GM21515 (cell line): Measurements from ENCODE around the gene YWHAQ.

Source experiments
- ATAC-seq: cut with Tn5 transposase; IDR thresholded peaks from one replicate; pipeline ENCODE4 v1.9.1; 2021; ENCODE audit not compliant: unreplicated experiment

Gene YWHAQ

DNA sequence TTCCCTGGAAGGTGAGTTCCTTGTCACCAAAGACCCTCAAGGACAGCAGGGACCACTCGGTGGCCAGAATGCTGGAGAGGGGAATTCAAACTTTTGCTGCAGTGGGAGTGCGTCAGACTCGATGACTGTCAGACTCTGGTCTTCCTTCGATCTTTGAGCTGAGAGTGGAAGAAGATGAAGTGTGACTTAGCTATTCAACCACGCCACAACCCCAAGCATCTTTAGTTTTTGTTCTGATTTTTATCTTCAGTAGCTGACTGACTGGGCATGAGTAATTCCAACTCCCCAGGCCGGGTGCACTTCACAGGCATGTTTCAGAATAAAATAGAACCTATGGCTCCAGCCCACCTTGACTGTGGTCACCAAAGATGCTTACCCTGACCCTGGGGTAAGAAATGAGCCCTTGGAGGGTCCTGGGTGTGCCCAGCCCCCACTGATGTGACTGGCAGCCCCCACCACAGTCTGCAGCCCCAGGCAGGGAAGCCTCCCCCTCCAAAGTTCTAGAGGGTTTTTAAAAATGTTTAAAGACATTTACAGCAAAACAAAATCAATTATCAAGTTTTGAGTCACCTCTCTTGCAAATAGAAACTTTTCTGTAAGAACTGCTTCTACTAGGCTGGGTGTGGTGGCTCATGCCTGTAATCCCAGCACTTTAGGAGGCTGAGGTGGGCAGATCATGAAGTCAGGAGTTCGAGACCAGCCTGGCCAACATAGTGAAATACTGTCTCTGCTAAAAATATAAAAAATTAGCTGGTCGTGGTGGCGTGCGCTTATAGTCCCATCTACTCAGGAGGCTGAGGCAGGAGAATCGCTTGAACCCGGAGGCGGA, 24.9 kb upstream of the YWHAQ start:
- ATAC-seq, result peak; percentile 43

DNA sequence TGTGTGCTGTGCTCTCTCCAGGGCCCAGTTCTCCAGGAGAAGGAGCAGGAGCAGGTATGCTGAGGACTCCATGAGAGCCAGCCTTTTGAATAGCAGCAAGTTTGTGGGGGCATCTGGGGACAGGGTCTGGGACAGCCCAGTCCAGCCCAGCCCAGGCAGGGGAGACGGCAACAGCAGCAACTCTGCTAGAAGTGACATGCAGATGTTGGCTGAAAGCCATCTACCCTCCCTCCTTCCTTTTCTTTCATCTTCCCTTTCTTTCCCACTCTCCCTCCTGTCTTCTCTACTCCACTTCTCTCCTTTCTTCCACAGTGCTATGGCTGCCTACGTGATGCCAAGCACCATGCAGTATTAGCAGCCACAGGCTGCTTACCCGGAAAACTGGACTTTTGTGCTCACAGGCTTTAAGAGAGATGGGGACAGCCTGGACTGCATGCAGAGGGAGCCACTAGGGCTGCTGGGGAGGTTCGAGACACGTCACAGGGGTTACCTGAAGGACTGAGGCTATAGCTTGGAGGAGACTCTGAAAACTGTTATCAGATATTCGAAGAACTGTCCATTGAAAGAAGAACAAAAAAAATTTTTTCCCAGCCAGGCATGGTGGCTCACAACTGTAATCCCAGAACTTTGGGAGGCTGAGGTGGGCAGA, 23.8 kb upstream of the YWHAQ start:
- no peak for ATAC-seq

DNA sequence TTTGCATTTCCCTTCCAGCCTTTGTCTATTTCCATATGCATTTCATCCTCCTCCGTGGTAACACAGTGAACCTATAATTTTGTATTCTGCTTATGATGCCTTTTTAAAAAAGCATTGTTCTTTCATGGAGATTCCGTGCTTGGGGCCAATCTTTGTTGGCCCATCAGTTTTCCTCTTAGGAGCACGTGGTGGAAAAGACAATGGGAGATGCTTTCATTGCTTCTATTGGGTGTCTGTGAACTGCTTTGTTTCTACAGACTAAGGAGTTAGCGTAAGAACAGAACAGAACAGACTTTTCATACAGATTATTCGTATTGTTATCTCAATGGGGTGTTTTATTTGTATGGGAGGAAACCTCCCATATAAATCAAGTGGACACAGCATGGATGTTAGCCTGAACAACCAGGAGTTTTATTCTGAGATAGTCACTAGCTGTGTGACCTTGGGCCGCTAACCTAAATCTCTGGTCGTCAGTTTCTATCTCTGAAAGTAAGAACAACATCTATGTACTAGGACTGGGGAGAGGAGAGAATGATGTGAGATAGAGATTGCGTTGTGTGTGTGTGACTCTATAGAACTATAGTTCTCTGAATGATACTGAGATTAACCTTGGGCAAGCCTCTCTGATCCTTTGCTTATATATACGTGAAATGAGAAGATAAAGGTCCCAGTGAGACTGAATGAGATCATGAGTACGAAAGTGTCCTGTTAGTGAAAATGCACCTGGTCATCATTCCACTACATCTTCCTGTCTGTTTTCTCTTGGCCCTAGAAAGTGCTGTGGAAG, 22.9 kb upstream of the YWHAQ start:
- no peak for ATAC-seq

DNA sequence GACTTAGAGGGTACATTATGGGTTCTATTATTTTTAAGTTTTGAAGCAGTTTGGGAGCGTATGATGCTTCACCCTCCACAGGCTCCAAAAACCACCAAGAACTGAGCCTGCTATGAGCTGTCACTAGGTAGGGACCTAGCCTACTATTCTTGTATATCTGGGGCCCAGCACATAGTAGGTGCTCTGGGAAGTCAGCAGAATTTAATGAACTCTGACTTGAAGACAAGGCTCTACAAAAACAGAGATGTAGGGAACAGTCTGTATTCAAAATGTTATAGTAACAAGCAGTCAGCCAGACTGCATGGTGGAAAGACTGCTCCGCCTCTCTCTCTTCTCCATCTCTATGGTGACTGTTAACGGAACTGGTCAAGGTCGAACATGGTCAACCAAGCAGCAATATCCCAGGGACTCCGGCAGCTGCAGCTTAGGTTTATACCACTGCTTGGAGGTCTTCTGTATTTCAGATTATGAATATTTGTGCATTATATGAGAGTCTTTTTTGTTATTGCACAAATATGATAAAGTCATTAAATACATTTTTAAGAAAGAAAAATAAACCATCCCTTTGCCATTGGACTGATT, 22.2 kb upstream of the YWHAQ start:
- no peak for ATAC-seq

DNA sequence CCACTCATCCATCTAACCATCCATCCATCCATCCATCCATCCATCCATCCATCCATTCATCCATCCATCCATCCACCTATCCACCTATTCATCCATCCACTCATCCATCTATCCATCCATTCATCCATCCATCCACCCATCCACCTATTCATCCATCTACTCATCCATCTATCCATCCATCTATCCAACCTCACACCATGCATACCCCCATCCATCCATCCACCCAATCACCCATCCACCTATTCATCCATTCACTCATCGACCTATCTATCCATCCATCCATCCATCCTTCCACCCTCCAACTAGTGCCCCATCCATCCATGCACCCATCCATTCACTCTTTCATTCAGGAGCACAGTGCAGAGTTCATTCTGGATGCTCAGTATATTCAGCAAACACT, 21.5 kb upstream of the YWHAQ start:
- ATAC-seq, result no peak

DNA sequence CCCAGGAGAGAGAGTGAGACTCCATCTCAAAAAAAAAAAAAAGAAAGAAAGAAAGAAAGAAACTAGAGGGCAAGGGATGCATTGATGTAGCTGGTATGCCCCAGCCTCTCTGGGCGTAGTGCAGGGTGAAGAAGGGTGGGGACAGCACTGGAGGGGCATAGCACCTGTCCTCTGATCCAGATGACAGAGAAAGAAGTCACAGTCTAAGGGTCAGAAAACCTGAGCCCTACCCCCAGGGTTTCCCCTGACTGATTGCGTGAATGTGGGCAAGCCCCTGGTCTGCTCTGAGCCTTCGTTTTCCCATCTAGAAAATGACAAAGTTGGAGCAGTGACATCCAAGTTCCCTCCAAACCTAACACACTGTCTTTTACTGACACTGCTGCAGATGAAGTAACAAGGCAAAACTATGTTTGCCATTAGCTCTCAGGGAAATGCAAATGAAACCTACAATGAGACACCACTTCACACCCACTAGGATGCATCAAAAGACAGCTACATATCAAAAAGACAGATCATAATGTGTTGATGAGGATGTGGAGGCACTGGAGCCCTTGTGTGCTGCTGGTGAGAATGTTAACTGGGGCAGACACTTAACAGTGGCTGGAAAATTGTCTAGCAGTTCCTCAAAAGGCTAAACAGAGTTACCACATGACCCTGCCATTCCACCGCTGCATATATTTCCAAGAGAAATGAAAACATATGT, 19.5 kb upstream of the YWHAQ start:
- ATAC-seq, result no peak

DNA sequence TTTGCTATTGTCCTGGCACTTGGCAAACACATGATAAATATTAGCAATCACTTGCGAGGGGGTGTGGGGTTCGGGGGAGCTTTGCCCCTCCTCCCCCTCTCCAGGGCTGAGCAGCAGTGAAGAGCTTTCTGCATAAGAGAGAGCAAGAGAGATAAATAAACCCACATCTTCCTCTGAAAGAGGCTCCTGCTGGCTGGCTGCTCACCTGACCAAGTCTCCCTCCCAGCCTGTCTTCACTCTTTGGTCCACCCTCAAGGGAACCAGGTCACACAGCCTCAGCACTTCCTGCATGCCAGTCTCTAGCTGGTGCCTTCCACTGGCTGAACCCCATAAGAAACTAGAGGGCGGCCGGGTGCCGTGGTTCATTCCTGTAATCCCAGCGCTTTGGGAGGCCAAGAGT, 18.5 kb upstream of the YWHAQ start:
- no peak for ATAC-seq

DNA sequence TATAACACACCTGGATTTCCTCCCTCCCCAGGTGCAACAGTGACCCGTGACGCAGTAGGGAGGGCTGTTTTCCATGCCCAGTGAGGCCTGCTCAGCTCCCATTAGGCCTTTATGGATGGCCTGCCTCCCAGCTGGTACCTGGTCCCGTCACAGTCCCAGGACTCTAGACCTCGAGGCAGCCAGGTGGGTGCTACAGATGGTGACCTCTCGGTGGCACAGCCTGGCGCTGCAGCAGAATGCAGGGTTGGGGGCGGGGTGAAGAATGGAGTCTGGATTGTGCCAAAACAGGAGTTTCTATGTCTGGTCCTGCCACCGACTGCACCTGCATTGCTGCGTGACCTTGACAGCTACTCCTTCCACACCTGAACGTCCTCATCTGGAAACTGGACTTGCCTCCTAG, 18.0 kb upstream of the YWHAQ start:
- no peak for ATAC-seq

DNA sequence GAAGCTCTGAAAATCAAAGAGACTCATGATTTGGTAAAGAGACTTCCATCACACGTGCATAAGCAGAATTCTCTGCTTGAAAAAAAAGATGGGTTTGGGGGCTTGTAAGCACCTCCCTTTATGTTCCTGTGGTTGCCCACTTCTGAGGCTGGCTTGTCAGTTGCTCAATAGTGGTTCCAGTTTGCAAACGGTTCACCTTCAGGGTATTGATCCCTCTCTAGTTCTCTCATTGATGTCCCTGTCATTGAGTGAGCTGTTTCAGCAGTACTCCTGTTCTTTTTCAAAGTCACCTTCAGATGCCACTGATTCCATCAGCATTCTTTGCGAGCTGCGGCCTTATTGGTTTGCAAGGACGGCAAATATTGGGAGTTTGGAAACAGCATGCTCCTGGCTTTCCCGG, 17.1 kb upstream of the YWHAQ start:
- ATAC-seq, result no peak

DNA sequence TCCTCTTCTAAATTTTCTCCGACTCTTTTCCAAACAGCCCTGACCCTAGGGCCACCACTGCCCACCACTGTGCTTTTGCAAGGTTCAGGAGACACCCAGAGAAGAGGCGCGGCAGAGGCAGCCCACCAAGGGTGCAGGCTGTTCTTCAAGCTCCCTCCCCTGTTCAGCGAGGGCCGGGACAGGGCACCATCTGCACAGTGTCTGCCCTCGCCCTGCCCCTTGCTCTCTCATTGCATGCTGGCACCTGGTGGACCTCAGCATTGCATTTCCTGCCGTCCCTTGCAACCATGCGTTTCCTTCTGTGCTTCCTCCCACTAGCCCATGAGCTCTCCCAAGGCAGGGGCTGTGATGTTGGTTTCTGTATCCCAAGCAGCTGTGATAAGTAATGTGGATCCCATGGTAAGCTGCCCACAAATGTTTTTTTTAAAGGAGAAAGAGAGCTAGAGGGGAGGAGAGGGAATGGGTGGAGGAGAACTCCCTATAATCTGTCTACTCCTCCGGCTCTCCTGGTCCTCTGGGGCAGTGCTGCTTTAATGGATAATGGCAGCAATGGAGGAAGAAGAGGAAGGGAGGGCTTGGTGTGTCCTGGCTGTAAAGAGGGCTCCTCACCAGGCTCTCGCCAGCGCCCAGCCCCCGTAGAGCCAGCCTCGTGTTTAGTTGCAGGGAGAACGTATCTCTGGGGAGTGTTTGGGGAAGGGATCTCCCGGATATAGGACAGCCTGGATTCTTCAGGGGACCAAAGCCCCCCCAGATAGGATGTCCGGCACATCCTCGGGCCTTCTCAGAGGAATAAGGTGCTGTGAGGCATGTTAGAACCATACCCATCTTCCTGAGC, 15.6 kb upstream of the YWHAQ start:
- ATAC-seq, result no peak

DNA sequence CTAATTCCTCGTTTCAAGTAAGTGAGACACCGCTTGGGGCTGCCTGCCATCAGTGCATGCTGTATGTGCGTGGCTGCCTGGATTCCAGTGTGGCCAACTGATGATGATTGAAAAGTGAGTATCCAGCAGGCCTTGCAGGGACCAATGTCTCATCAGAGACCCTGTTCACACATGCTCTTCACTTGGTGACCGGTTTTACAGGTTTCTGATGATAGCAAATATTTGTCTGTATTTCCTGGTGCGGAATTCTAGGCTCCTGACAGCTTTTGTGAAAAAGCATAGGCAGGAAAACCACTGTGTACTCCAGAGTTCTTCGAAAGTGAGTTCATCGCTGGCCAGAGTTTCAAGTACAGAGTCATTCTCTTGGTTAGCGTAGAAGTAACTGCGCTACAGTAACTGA, 13.8 kb upstream of the YWHAQ start:
- no peak for ATAC-seq

DNA sequence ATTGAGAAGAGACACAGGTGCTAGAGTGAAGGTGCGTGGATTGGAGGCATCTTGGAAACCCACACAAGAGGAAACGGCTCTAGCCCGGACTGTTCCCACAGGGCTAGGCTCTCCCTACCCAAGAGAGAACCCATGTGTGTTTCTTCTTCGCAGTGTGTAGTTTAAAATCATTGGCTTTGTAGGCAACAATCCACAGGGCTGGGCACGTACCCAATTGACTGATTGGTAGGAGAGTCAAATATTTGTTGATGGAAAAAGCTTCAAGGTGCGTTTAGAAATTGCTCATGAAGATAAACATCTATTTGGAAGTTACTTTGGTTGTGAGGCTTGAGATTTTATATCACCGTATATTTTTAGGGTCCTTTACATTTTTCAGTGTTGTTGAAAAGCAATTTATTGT, 13.2 kb upstream of the YWHAQ start:
- ATAC-seq, result no peak

DNA sequence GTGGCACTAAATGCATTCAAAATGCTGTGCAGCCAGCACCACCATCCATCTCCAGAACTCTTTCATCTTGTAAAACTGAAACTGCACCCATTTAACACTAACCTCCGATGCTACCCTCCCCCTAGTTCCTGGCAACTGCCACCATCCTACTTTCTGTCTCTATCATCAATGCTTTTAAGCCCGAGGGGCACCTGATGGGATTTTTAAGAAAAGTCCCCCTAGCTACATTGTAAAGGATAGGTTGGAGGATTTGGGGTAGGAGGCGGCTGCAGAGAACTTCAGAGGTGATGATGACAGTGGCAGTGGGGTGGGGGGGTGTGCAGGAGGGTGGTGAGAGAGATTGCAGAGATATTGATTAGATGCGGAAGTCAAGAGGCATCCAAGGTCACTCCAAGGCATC, 10.8 kb upstream of the YWHAQ start:
- no peak for ATAC-seq

DNA sequence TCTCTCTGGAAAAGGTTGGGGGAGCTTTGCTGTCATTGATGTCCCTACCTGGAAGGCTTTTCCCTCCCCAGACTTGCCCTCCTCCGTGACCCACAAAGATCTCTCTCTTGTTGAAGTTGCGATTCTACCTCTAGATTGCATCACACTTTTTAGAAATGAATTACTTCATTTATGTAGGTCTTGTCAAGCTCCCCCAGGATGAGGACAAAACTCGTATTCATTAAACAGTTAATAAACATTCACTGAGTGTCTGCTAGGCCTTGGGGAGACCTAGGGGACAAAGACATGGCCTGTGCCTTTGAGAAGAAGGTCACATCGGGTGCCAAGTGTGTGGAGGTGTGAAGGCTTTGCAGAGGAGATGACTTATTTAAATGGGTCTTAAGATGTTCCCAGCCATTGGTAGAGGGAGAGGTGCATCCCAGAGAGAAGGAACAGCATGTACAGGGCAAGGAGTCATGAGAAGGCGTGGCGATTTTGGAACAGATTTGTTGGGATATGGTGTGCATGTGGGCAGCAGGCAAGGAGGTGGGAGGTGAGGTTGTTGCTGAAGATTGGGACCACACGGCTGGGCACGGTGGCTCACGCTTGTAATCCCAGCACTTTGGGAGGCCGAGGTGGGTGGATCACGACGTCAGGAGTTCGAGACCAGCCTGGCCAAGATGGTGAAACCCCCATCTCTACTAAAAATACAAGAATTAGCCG, 9.8 kb upstream of the YWHAQ start:
- no peak for ATAC-seq

DNA sequence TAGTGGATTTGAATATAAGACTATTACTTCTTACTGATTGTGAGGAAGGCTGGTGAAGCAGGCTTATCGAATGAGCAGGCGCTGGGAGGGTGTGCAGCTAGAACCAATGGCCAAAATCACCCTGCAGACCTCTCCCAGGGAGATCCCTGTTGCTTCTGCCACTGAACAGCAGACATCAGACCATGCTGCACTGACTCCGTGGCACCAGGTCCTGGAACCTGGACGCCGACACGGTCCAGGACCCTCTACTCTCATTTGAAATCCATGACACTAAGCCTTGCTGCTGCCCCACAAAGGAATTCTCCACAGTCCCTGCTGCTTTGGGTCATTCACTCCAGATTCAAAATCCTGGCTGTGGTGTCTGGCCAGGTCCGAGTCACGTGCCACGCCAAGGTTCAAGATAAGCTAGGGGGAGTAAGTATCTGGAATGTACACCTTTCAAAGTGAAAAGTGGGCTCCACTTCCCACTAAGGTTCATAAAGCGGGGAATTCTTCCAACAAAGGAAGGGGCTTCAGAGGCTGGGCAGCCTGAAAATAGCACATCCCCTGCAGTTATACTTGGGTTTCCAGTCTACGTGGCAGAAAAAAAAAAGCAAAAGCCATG, 9.0 kb upstream of the YWHAQ start:
- ATAC-seq, result no peak

DNA sequence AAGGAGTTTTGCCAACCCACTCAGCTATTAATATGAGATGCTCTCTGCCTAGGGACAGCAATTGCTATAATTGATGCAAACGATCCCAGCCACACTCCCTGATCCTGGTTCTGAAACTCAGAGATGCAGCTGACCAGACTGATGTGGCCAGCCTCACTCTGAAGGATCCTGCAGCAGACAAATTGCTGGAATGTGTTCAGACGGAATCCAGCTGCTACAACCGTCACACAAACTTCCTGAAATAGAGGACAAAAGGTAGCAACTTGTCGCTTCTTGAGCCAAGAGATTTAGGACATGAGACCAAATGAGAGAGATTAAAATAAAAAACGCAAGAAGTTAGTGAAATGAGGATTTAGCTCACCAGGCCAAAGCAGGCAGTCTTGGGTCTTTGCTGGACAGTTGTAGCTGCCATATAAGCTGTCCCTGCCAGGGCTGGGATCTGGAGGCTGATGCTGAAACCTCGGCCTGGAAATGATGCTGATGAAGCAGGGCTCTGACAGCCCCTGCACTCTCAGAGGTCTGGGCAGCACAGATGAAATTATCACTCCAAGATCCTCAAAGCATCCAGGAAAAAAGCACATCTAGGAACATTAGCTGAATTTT, 8.3 kb upstream of the YWHAQ start:
- no peak for ATAC-seq

DNA sequence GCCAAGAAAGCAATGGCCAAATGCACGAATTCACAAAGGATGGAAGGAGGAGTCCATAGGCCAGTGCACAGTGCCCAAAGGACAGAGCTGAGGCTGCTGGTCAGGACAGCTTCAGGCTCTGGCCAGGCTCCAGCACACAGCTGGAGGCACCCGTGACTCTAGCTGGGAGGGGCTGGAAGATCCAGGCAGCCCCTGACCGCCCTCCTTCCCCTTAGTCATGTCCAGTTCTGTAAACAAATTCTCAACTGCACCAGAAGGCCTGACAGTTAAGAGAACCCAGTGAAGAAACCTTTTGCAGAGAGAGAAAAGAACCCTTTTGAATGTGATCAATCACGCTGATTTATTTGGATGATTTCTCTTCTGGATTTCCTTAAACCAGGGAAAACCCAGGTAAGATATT, 7.7 kb upstream of the YWHAQ start:
- ATAC-seq, result no peak

DNA sequence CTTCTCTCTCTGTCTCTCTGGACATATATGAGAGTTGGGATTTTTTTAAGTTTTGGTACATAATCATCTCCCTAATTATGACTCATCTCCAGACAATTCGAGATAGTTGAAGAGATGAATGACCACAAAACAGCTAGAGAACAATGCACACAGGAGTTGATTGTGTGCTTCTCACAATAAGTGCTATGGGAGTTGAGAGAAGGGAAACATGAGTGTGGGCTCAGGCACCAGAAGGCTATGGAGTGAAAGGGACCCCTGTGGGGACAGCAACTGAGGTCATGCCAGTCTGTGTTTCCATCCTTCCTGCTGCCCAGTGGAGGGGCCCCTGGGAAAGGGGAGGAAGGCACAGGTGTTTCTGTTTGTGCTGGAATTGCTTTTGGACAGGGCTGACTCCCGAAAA, 6.5 kb upstream of the YWHAQ start:
- no peak for ATAC-seq

DNA sequence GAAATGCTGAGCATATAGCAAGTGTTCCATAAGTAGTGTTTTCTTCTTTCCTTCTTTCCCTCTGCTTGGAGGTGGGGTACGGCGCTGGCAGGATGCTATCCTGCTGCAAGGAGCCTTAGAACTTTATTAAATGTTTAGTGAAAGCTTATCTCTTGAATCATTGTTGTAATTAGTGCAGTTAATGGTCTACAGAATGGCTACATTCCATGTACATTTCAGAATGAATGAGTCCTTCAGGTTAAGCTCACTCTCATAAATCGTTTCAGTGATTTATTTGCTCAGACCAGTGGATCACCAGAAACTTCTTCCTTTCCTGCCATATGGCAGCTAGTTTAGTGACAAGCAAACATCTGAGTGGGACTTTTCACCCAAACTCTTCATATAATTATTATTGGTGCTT, 3.3 kb upstream of the YWHAQ start:
- no peak for ATAC-seq
